Activated CD4-positive, alpha-beta memory T cell treated with anti-CD3 and anti-CD28 coated beads for 36 hours (primary cell): Measurements from ENCODE around the gene UBXN7. TPM values are rescaled to one million over a fixed set of nuclear protein-coding genes. Genes with fewer than 3 reads are reported as not detected.
"Not testable (repeated sequence)": the region's sequence is repeated elsewhere in the genome, so short reads cannot be mapped to it uniquely, and the experiment has no call there.

ENCODE experiments used
- CTCF ChIA-PET: fragments of 350-600 bp; sonication (Branson Sonifier 250); formaldehyde crosslinking; loops from one replicate; lab custom pipeline; 2021; ENCODE audit warnings: antibody characterized with exemption, inconsistent platforms; lab: Charles Lee
- POLR2A ChIA-PET: fragments of 350-600 bp; sonication (Branson Sonifier 250); formaldehyde crosslinking; loops from one replicate; lab custom pipeline; 2021; ENCODE audit warnings: antibody characterized with exemption; lab: Charles Lee
- DNase-seq: peaks from one replicate; pipeline ENCODE4 v3.0.0-alpha.2; 2020
- H3K27ac Mint-ChIP-seq: one replicate; pipeline ENCODE4 v1.8.0; 2021; ENCODE audit warnings: mixed read lengths
- H3K27me3 Mint-ChIP-seq: one replicate; pipeline ENCODE4 v1.8.0; 2021; ENCODE audit warnings: mixed read lengths
- H3K36me3 Mint-ChIP-seq: one replicate; pipeline ENCODE4 v1.8.0; 2021; ENCODE audit warnings: mixed read lengths
- H3K4me1 Mint-ChIP-seq: one replicate; pipeline ENCODE4 v1.8.0; 2021; ENCODE audit warnings: low read depth, mixed read lengths
- H3K4me3 Mint-ChIP-seq: one replicate; pipeline ENCODE4 v1.8.0; 2021; ENCODE audit warnings: mild to moderate bottlenecking, mixed read lengths
- H3K9me3 Mint-ChIP-seq: one replicate; pipeline ENCODE4 v1.8.0; 2021; ENCODE audit warnings: mixed read lengths
- intact Hi-C: fragments of 100-400 bp; cut with micrococcal nuclease; formaldehyde crosslinking; loops from one replicate; pipeline ENCODE4 v1.15.1; 2023
- total RNA-seq, 2 experiments: library from RNA; stranded (reverse); gene quantifications; one replicate each; pipeline ENCODE4 v1.2.3, GENCODE V29; 2021

UBXN7 gene
- total RNA-seq, 2 experiments from 2014 or later: 58.1 to 61.1 TPM

GRCh38 chr3:196414469-196414868, 17.8 kb downstream of the UBXN7 start:
- CTCF ChIA-PET: interaction anchor here (0.8 kb wide), 1 partner anchor 140 kb away, joined by 3 read pairs; no protein-coding TSS in a partner anchor
- intact Hi-C loops: no loop called here
- peak overlapping the region; percentile 7 for H3K4me3 Mint-ChIP-seq
- peaks cover 1% of the 10 kb centered on the region for H3K9me3 Mint-ChIP-seq
- H3K27ac Mint-ChIP-seq: peak overlapping the region; percentile 40
- POLR2A ChIA-PET: no interaction called here
- peaks cover 45% of the 10 kb centered on the region for H3K4me1 Mint-ChIP-seq
- H3K27me3 Mint-ChIP-seq: no peaks in the 10 kb centered on the region
- no peak for DNase-seq
- peaks cover under 1% of the 10 kb centered on the region for H3K36me3 Mint-ChIP-seq

GRCh38 chr3:196412704-196413103, 19.5 kb downstream of the UBXN7 start:
- Mint-ChIP-seq H3K4me3 (no peak overlapping the region), H3K27me3 (no peaks in the 10 kb centered on the region), H3K36me3 (peaks cover 7% of the 10 kb centered on the region), H3K9me3 (peaks cover 8% of the 10 kb centered on the region), H3K27ac (no peak overlapping the region), H3K4me1 (peaks cover 43% of the 10 kb centered on the region)
- no peak for DNase-seq
- ChIA-PET POLR2A (interaction anchor here (1.3 kb wide), 1 partner anchor 19 kb away, joined by 3 read pairs; the partner anchor contains the start of gene UBXN7), CTCF (no interaction called here)
- intact Hi-C loops: no loop called here

- Mint-ChIP-seq H3K4me1 (peaks cover 25% of the 10 kb centered on the region), H3K27me3 (no peaks in the 10 kb centered on the region), H3K27ac (no peak overlapping the region), H3K36me3 (peaks cover 10% of the 10 kb centered on the region), H3K4me3 (no peak overlapping the region), H3K9me3 (peaks cover 8% of the 10 kb centered on the region)
- ChIA-PET CTCF (no interaction called here), POLR2A (interaction anchor here (0.6 to 1.7 kb wide), 3 partner anchors 11 to 1233 kb away, joined by 3 to 4 read pairs (median 3); no protein-coding TSS in a partner anchor)
- intact Hi-C loops: no loop called here
- no peak for DNase-seq
These were observed 22.8 kb downstream of the UBXN7 start for GRCh38 chr3:196409409-196409808.

- peaks cover 8% of the 10 kb centered on the region for H3K9me3 Mint-ChIP-seq
- POLR2A ChIA-PET: interaction anchor here (0.6 to 1.7 kb wide), 2 partner anchors 10 to 1233 kb away, joined by 3 read pairs; no protein-coding TSS in a partner anchor
- intact Hi-C loops: no loop called here
- no peak for DNase-seq
- CTCF ChIA-PET: interaction anchor here (1.2 kb wide), 1 partner anchor 16 kb away, joined by 3 read pairs; no protein-coding TSS in a partner anchor
- H3K4me1 Mint-ChIP-seq: peaks cover 20% of the 10 kb centered on the region
- no peaks in the 10 kb centered on the region for H3K27me3 Mint-ChIP-seq
- no peak overlapping the region for H3K4me3 Mint-ChIP-seq
- H3K27ac Mint-ChIP-seq: no peak overlapping the region
- peaks cover 10% of the 10 kb centered on the region for H3K36me3 Mint-ChIP-seq
These were observed 23.5 kb downstream of the UBXN7 start for GRCh38 chr3:196408565-196409300.

- ChIA-PET CTCF (interaction anchor here (1.2 kb wide), 1 partner anchor 18 kb away, joined by 3 read pairs; no protein-coding TSS in a partner anchor), POLR2A (interaction anchor here (0.6 kb wide), 1 partner anchor 57 kb away, joined by 3 read pairs; no protein-coding TSS in a partner anchor)
- Mint-ChIP-seq H3K36me3 (peaks cover 10% of the 10 kb centered on the region), H3K27ac (no peak overlapping the region), H3K9me3 (peaks cover 8% of the 10 kb centered on the region), H3K4me1 (peaks cover 14% of the 10 kb centered on the region), H3K4me3 (no peak overlapping the region), H3K27me3 (no peaks in the 10 kb centered on the region)
- intact Hi-C loops: no loop called here
- no peak for DNase-seq
These were observed 25.3 kb downstream of the UBXN7 start for GRCh38 chr3:196406811-196407470.

- Mint-ChIP-seq H3K4me3 (no peak overlapping the region), H3K27me3 (no peaks in the 10 kb centered on the region), H3K4me1 (no peaks in the 10 kb centered on the region), H3K27ac (no peak overlapping the region), H3K9me3 (no peaks in the 10 kb centered on the region), H3K36me3 (peaks cover 4% of the 10 kb centered on the region)
- DNase-seq: no peak
- ChIA-PET CTCF (no interaction called here), POLR2A (no interaction called here)
- intact Hi-C loops: no loop called here
These were observed 31.9 kb downstream of the UBXN7 start for GRCh38 chr3:196400331-196400730.

GRCh38 chr3:196399485-196399945, 32.7 kb downstream of the UBXN7 start:
- H3K4me1 Mint-ChIP-seq: no peaks in the 10 kb centered on the region
- no peak for DNase-seq
- POLR2A ChIA-PET: no interaction called here
- no peaks in the 10 kb centered on the region for H3K9me3 Mint-ChIP-seq
- intact Hi-C loops: no loop called here
- no peak overlapping the region for H3K4me3 Mint-ChIP-seq
- no peak overlapping the region for H3K27ac Mint-ChIP-seq
- CTCF ChIA-PET: no interaction called here
- H3K36me3 Mint-ChIP-seq: peaks cover 4% of the 10 kb centered on the region
- no peaks in the 10 kb centered on the region for H3K27me3 Mint-ChIP-seq

- Mint-ChIP-seq H3K27me3 (no peaks in the 10 kb centered on the region), H3K27ac (no peak overlapping the region), H3K36me3 (peaks cover 5% of the 10 kb centered on the region), H3K4me1 (no peaks in the 10 kb centered on the region), H3K4me3 (no peak overlapping the region), H3K9me3 (no peaks in the 10 kb centered on the region)
- ChIA-PET POLR2A (interaction anchor here (1.0 kb wide), 1 partner anchor 10 kb away, joined by 3 read pairs; no protein-coding TSS in a partner anchor), CTCF (interaction anchor here (1.0 kb wide), 1 partner anchor 19 kb away, joined by 3 read pairs; no protein-coding TSS in a partner anchor)
- intact Hi-C loops: no loop called here
- DNase-seq: no peak
These were observed 33.4 kb downstream of the UBXN7 start for GRCh38 chr3:196398782-196399181.

- H3K36me3 Mint-ChIP-seq: peaks cover 7% of the 10 kb centered on the region
- CTCF ChIA-PET: interaction anchor here (1.0 kb wide), 1 partner anchor 19 kb away, joined by 3 read pairs; no protein-coding TSS in a partner anchor
- POLR2A ChIA-PET: interaction anchor here (1.0 kb wide), 1 partner anchor 11 kb away, joined by 3 read pairs; no protein-coding TSS in a partner anchor
These were observed 34.3 kb downstream of the UBXN7 start for GRCh38 chr3:196397941-196398340.

GRCh38 chr3:196390116-196390515, 42.1 kb downstream of the UBXN7 start:
- Mint-ChIP-seq H3K4me3 (no peak overlapping the region), H3K4me1 (no peaks in the 10 kb centered on the region), H3K27me3 (no peaks in the 10 kb centered on the region), H3K36me3 (peaks cover 55% of the 10 kb centered on the region), H3K27ac (no peak overlapping the region), H3K9me3 (peaks cover 9% of the 10 kb centered on the region)
- intact Hi-C loops: no loop called here
- DNase-seq: no peak
- POLR2A ChIA-PET: no interaction called here
- CTCF ChIA-PET: interaction anchor here (0.7 kb wide), 1 partner anchor 170 kb away, joined by 4 read pairs; no protein-coding TSS in a partner anchor

More at GRCh38 chr3:196397941-196398340, 34.3 kb downstream of the UBXN7 start:
- Mint-ChIP-seq H3K27me3 (no peaks in the 10 kb centered on the region), H3K4me1 (no peaks in the 10 kb centered on the region), H3K4me3 (no peak overlapping the region), H3K9me3 (no peaks in the 10 kb centered on the region), H3K27ac (no peak overlapping the region)
- intact Hi-C loops: no loop called here
- no peak for DNase-seq

- Mint-ChIP-seq H3K9me3 (peaks cover 9% of the 10 kb centered on the region), H3K27ac (no peak overlapping the region), H3K27me3 (no peaks in the 10 kb centered on the region), H3K4me3 (no peak overlapping the region), H3K4me1 (peaks cover under 1% of the 10 kb centered on the region), H3K36me3 (peaks cover 66% of the 10 kb centered on the region)
- ChIA-PET CTCF (no interaction called here), POLR2A (no interaction called here)
- intact Hi-C loops: no loop called here
- DNase-seq: no peak
These were observed 43.3 kb downstream of the UBXN7 start for GRCh38 chr3:196388956-196389355.

- POLR2A ChIA-PET: interaction anchor here (0.6 kb wide), 1 partner anchor 125 kb away, joined by 3 read pairs; no protein-coding TSS in a partner anchor
- CTCF ChIA-PET, H3K4me3 Mint-ChIP-seq, H3K4me1 Mint-ChIP-seq, H3K9me3 Mint-ChIP-seq, DNase-seq, H3K27me3 Mint-ChIP-seq, intact Hi-C loops, H3K27ac Mint-ChIP-seq: not testable (repeated sequence)
- H3K36me3 Mint-ChIP-seq: peaks cover 67% of the 10 kb centered on the region
These were observed 44.3 kb downstream of the UBXN7 start for GRCh38 chr3:196387941-196388340.
